Measurements from ENCODE around the gene ITGAD. TPM values are rescaled to one million over a fixed set of nuclear protein-coding genes. Genes with fewer than 3 reads are reported as not detected.

ITGAD gene
- total RNA-seq, 1 experiment from 2014 or later: not detected

GRCh38 chr16:31461921-31462804 lies 69.0 kb downstream of the ITGAD start (continued):
- no peak for TF ChIP-seq E2F5 (CRISPR knock-in tag; IDR thresholded peaks at IDR 0.05)

GRCh38 chr16:31464348-31464769 lies 71.2 kb downstream of the ITGAD start:
- TF ChIP-seq ZNF121 (CRISPR knock-in tag; IDR thresholded peaks at IDR 0.05): no peak
- no peak for TF ChIP-seq ATF2 (CRISPR knock-in tag; IDR thresholded peaks at IDR 0.05; ENCODE audit: borderline replicate concordance, low read depth)
- TF ChIP-seq ZNF671 (CRISPR knock-in tag; IDR thresholded peaks at IDR 0.05): no peak
- TF ChIP-seq ZNF512 (CRISPR knock-in tag; IDR thresholded peaks at IDR 0.05; ENCODE audit: borderline replicate concordance): no peak
- no peak for TF ChIP-seq STAT6 (CRISPR knock-in tag; conservative IDR thresholded peaks at IDR 0.05; ENCODE audit: low read depth)
- no peak for TF ChIP-seq ESRRA (CRISPR knock-in tag; IDR thresholded peaks at IDR 0.05; ENCODE audit: borderline replicate concordance)
- TF ChIP-seq FOXK1 (CRISPR knock-in tag; IDR thresholded peaks at IDR 0.05): no peak
- no peak for TF ChIP-seq TEAD4 (CRISPR knock-in tag; IDR thresholded peaks at IDR 0.05)
- no peak for TF ChIP-seq ZBTB21 (CRISPR knock-in tag; IDR thresholded peaks at IDR 0.05; ENCODE audit: borderline replicate concordance)
- no peak for TF ChIP-seq FOXP4 (CRISPR knock-in tag; IDR thresholded peaks at IDR 0.05)
- no peak for TF ChIP-seq SMAD4 (CRISPR knock-in tag; IDR thresholded peaks at IDR 0.05)
- no peak for TF ChIP-seq ATF3 (CRISPR knock-in tag; conservative IDR thresholded peaks at IDR 0.05)
- TF ChIP-seq PRRX2 (CRISPR knock-in tag; IDR thresholded peaks at IDR 0.05): no peak
- TF ChIP-seq MYBL2 (CRISPR knock-in tag; IDR thresholded peaks at IDR 0.05): no peak
- no peak for TF ChIP-seq RORB (CRISPR knock-in tag; IDR thresholded peaks at IDR 0.05)
- no peak for TF ChIP-seq USF2 (CRISPR knock-in tag; IDR thresholded peaks at IDR 0.05)
- no peak for TF ChIP-seq TCF7 (CRISPR knock-in tag; IDR thresholded peaks at IDR 0.05; ENCODE audit: low read depth)
- no peak for TF ChIP-seq CREB1 (CRISPR knock-in tag; IDR thresholded peaks at IDR 0.05)
- DNase-seq (ENCODE audit: low spot score) (no peak), ATAC-seq (no peak)
- peaks cover 15% of the 10 kb centered on the region; the same call in 1 of the 2 replicates for H3K36me3 Mint-ChIP-seq
- H3K27ac Mint-ChIP-seq: no peak overlapping the region
- no peak overlapping the region for H3K4me3 Mint-ChIP-seq
- ChIA-PET CTCF (no interaction called here), POLR2A (no interaction called here)
- no peaks in the 10 kb centered on the region for H3K9me3 Mint-ChIP-seq
- H3K27me3 Mint-ChIP-seq (ENCODE audit: low read depth): no peaks in the 10 kb centered on the region; the same call in 1 of the 2 replicates
- H3K4me1 Mint-ChIP-seq: peaks cover 2% of the 10 kb centered on the region; the same call in 1 of the 2 replicates
